H9 (cell line): Measurements from ENCODE around the gene HCFC2. TPM values are rescaled to one million over a fixed set of nuclear protein-coding genes. Genes with fewer than 3 reads are reported as not detected.

Source experiments
- DNase-seq: peaks from one replicate; pipeline ENCODE4 v3.0.0-alpha.2; 2017
- H2AFZ ChIP-seq: one replicate; pipeline ENCODE4 v1.6.1; 2013; ENCODE audit warnings: mild to moderate bottlenecking, low read length, control low read depth, moderate library complexity
- H2AK5ac ChIP-seq: 2 replicates; pipeline ENCODE4 v1.6.1; 2013; ENCODE audit warnings: low read length, control low read depth, mixed read lengths; ENCODE audit not compliant: insufficient read length
- H2BK120ac ChIP-seq: one replicate; pipeline ENCODE4 v1.6.1; 2013; ENCODE audit warnings: low read depth, mild to moderate bottlenecking, low read length, control low read depth, inconsistent platforms; ENCODE audit not compliant: poor library complexity, severe bottlenecking
- H2BK12ac ChIP-seq: 2 replicates; pipeline ENCODE4 v1.6.1; 2013; ENCODE audit warnings: low read length, control low read depth, mixed read lengths, low read depth; ENCODE audit not compliant: insufficient read length
- H2BK15ac ChIP-seq: 2 replicates; pipeline ENCODE4 v1.6.1; 2013; ENCODE audit warnings: low read depth, low read length, control low read depth
- H2BK20ac ChIP-seq: one replicate; pipeline ENCODE4 v1.6.1; 2013; ENCODE audit warnings: low read depth, mild to moderate bottlenecking, low read length, control low read depth, inconsistent platforms; ENCODE audit not compliant: poor library complexity, severe bottlenecking
- H2BK5ac ChIP-seq: 2 replicates; pipeline ENCODE4 v1.6.1; 2013; ENCODE audit warnings: low read length, control low read depth, mixed read lengths; ENCODE audit not compliant: insufficient read length
- H3K14ac ChIP-seq: 2 replicates; pipeline ENCODE4 v1.6.1; 2013; ENCODE audit warnings: low read length, control low read depth; ENCODE audit not compliant: insufficient read depth
- H3K18ac ChIP-seq: 2 replicates; pipeline ENCODE4 v1.6.1; 2013; ENCODE audit warnings: low read depth, mild to moderate bottlenecking, mixed read lengths, low read length, control low read depth; ENCODE audit not compliant: insufficient read length
- H3K23ac ChIP-seq: 2 replicates; pipeline ENCODE4 v1.6.1; 2013; ENCODE audit warnings: low read length, control low read depth, mixed read lengths, low read depth; ENCODE audit not compliant: insufficient read length
- H3K23me2 ChIP-seq: 2 replicates; pipeline ENCODE4 v1.6.1; 2013; ENCODE audit warnings: low read depth, mild to moderate bottlenecking, mixed read lengths, low read length, control low read depth; ENCODE audit not compliant: insufficient read length, poor library complexity, severe bottlenecking
- H3K27ac ChIP-seq: 2 replicates; pipeline ENCODE4 v1.5.1; 2013; ENCODE audit warnings: low read length, control low read depth, mixed read lengths, low read depth; ENCODE audit not compliant: insufficient read length
- H3K27me3 ChIP-seq: 2 replicates; pipeline ENCODE4 v1.6.1; 2013; ENCODE audit warnings: low read length, control low read depth, inconsistent platforms; ENCODE audit not compliant: insufficient read depth
- H3K4ac ChIP-seq: 2 replicates; pipeline ENCODE4 v1.6.1; 2013; ENCODE audit warnings: low read depth, mild to moderate bottlenecking, control low read depth, inconsistent platforms, low read length, moderate library complexity
- H3K4me1 ChIP-seq: 2 replicates; pipeline ENCODE4 v1.6.1; 2013; ENCODE audit warnings: low read length, control low read depth, inconsistent platforms; ENCODE audit not compliant: insufficient read depth
- H3K4me2 ChIP-seq: 2 replicates; pipeline ENCODE4 v1.6.1; 2013; ENCODE audit warnings: low read length, control low read depth, mixed read lengths; ENCODE audit not compliant: insufficient read length, insufficient read depth
- H3K56ac ChIP-seq: 2 replicates; pipeline ENCODE4 v1.6.1; 2013; ENCODE audit warnings: low read depth, mild to moderate bottlenecking, mixed read lengths, low read length, control low read depth; ENCODE audit not compliant: insufficient read length
- H3K79me1 ChIP-seq: 2 replicates; pipeline ENCODE4 v1.6.1; 2013; ENCODE audit warnings: low read depth, mild to moderate bottlenecking, moderate library complexity, low read length, control low read depth, inconsistent platforms; ENCODE audit not compliant: insufficient read depth, poor library complexity, severe bottlenecking
- H3K79me2 ChIP-seq: 2 replicates; pipeline ENCODE4 v1.6.1; 2013; ENCODE audit warnings: low read length, control low read depth, inconsistent platforms; ENCODE audit not compliant: insufficient read depth
- H3K9ac ChIP-seq: 2 replicates; pipeline ENCODE4 v1.6.1; 2013; ENCODE audit warnings: low read length, control low read depth, mixed read lengths; ENCODE audit not compliant: insufficient read length; ENCODE audit errors: extremely low read depth
- H3K9me3 ChIP-seq: one replicate; pipeline ENCODE4 v1.6.1; 2013; ENCODE audit warnings: low read depth, low read length, inconsistent platforms; ENCODE audit not compliant: control insufficient read depth
- H3T11ph ChIP-seq: one replicate; pipeline ENCODE4 v1.6.1; 2013; ENCODE audit warnings: mild to moderate bottlenecking, low read length, control low read depth, inconsistent platforms
- H4K20me1 ChIP-seq: one replicate; pipeline ENCODE4 v1.6.1; 2013; ENCODE audit not compliant: control insufficient read depth, insufficient read length, insufficient read depth
- H4K5ac ChIP-seq: 2 replicates; pipeline ENCODE4 v1.6.1; 2013; ENCODE audit warnings: low read depth, mild to moderate bottlenecking, mixed read lengths, low read length, control low read depth; ENCODE audit not compliant: insufficient read length
- H4K8ac ChIP-seq: replicated peaks from 2 replicates; pipeline ENCODE4 v1.6.1; 2013; ENCODE audit warnings: low read length, control low read depth, mixed read lengths, low read depth; ENCODE audit not compliant: insufficient read length
- H4K91ac ChIP-seq: 2 replicates; pipeline ENCODE4 v1.6.1; 2013; ENCODE audit warnings: low read depth, mild to moderate bottlenecking, moderate library complexity, mixed read lengths, low read length, control low read depth; ENCODE audit not compliant: insufficient read length
- H3K27ac Mint-ChIP-seq, 3 experiments: 2 replicates in 2 of 3; 3 replicates in 1 of 3; pipeline ENCODE4 v1.8.0; 2020 to 2021; ENCODE audit warnings: mixed read lengths in 3 of 3, mild to moderate bottlenecking in 1 of 3, moderate library complexity in 1 of 3
- H3K27me3 Mint-ChIP-seq: 2 replicates; pipeline ENCODE4 v1.8.0; 2021; ENCODE audit warnings: low read depth, mild to moderate bottlenecking, moderate library complexity, mixed read lengths
- H3K36me3 Mint-ChIP-seq, 3 experiments: 2 replicates in 2 of 3; 3 replicates in 1 of 3; pipeline ENCODE4 v1.8.0; 2020 to 2021; ENCODE audit warnings: low read depth in 3 of 3, mixed read lengths in 3 of 3; ENCODE audit not compliant: insufficient read depth in 1 of 3
- H3K4me1 Mint-ChIP-seq, 2 experiments: 2 replicates each; pipeline ENCODE4 v1.8.0; 2020; ENCODE audit warnings: mixed read lengths in 2 of 2
- H3K4me3 Mint-ChIP-seq, 2 experiments: 2 replicates in 1 of 2; 3 replicates in 1 of 2; pipeline ENCODE4 v1.8.0; 2020 to 2021; ENCODE audit warnings: mild to moderate bottlenecking in 2 of 2, mixed read lengths in 2 of 2, moderate library complexity in 1 of 2
- H3K9me3 Mint-ChIP-seq, 2 experiments: 2 replicates in 1 of 2; 3 replicates in 1 of 2; pipeline ENCODE4 v1.8.0; 2020; ENCODE audit warnings: mild to moderate bottlenecking in 2 of 2, mixed read lengths in 2 of 2, moderate library complexity in 1 of 2
- WGBS: extraction: QIAGEN DNeasy Blood & Tissue Kit; methylation state at CpG from one replicate; pipeline ENCODE4 v1.1.7; 2013; ENCODE audit warnings: missing lambda C conversion rate, low lambda C conversion rate, mixed read lengths; ENCODE audit not compliant: insufficient read length; ENCODE audit errors: extremely low coverage; 5-methylcytosine and 5-hydroxymethylcytosine counted together
- total RNA-seq: library from RNA; stranded (reverse); gene quantifications from 2 replicates; pipeline ENCODE4 v1.2.1, GENCODE V29; 2021
- TF ChIP-seq, protein P1 (sequence below): fragments of 200-600 bp; sonication (generic); conservative IDR thresholded peaks from 3 replicates; pipeline ENCODE4 v1.8.0; 2021; ENCODE audit warnings: antibody characterized with exemption, mild to moderate bottlenecking

Gene HCFC2
- total RNA-seq, 1 experiment from 2014 or later = 1.9 TPM

DNA sequence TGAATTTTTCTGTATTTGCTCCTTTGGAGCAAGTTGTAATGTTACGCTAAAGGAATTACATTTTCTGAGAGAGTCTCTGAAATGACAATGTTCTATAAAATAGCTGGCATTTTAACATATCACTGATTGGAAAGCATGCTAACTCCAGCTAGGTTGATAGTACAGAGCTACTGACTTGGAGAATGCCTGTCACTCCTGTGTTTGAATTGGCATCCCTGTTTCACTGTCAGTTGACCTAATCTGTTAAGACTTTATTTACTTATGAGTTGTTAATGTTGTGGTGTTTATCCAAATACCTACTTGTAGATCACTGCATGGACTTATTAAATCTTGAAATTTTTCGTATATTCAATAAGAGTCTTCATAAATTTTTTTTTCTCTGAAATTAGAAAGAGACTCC, 33.6 kb downstream of the HCFC2 start:
- H3K4me2 ChIP-seq = no peak overlapping the region
- H3K27ac ChIP-seq = no peak overlapping the region
- H2AFZ ChIP-seq = no peak overlapping the region
- H3K23me2 ChIP-seq = no peaks in the 10 kb centered on the region
- no peak overlapping the region for H4K5ac ChIP-seq
- H3K9me3 Mint-ChIP-seq = no peaks in the 10 kb centered on the region; a peak in 1 of 5 replicates
- H3K27ac Mint-ChIP-seq = no peak overlapping the region
- H4K8ac ChIP-seq = no peak overlapping the region
- H3K56ac ChIP-seq = no peak overlapping the region
- TF ChIP-seq, protein P1, sequence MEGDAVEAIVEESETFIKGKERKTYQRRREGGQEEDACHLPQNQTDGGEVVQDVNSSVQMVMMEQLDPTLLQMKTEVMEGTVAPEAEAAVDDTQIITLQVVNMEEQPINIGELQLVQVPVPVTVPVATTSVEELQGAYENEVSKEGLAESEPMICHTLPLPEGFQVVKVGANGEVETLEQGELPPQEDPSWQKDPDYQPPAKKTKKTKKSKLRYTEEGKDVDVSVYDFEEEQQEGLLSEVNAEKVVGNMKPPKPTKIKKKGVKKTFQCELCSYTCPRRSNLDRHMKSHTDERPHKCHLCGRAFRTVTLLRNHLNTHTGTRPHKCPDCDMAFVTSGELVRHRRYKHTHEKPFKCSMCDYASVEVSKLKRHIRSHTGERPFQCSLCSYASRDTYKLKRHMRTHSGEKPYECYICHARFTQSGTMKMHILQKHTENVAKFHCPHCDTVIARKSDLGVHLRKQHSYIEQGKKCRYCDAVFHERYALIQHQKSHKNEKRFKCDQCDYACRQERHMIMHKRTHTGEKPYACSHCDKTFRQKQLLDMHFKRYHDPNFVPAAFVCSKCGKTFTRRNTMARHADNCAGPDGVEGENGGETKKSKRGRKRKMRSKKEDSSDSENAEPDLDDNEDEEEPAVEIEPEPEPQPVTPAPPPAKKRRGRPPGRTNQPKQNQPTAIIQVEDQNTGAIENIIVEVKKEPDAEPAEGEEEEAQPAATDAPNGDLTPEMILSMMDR = no peak
- no peak overlapping the region for H3T11ph ChIP-seq
- H2BK12ac ChIP-seq = no peak overlapping the region
- DNase-seq = no peak
- no peak overlapping the region for H4K91ac ChIP-seq
- no peak overlapping the region for H3K18ac ChIP-seq
- H3K27me3 Mint-ChIP-seq = no peaks in the 10 kb centered on the region
- H2BK20ac ChIP-seq = no peak overlapping the region
- no peaks in the 10 kb centered on the region for H3K4me1 ChIP-seq
- no peak overlapping the region for H3K4ac ChIP-seq
- H2BK120ac ChIP-seq = no peak overlapping the region
- no peaks in the 10 kb centered on the region for H3K27me3 ChIP-seq
- H3K4me3 Mint-ChIP-seq = no peak overlapping the region
- H2BK5ac ChIP-seq = no peak overlapping the region
- no peak overlapping the region for H2BK15ac ChIP-seq
- H3K4me1 Mint-ChIP-seq = peaks cover 0 to 4% of the 10 kb centered on the region in 2 experiments; a peak in 1 of 4 replicates
- no peaks in the 10 kb centered on the region for H3K79me2 ChIP-seq
- H3K36me3 Mint-ChIP-seq = peaks cover 0 to 6% (median 5%) of the 10 kb centered on the region in 3 experiments; a peak in 4 of 7 replicates
- H3K9me3 ChIP-seq = no peaks in the 10 kb centered on the region
- H3K23ac ChIP-seq = no peak overlapping the region
- no peaks in the 10 kb centered on the region for H4K20me1 ChIP-seq
- no peak overlapping the region for H2AK5ac ChIP-seq
- no peak overlapping the region for H3K9ac ChIP-seq
- H3K14ac ChIP-seq = no peak overlapping the region
- no CpG with 5 or more reads among the region's 2 CpGs for WGBS
- H3K79me1 ChIP-seq = no peaks in the 10 kb centered on the region
